H1 (cell line): ENCODE measurements around the gene RGS13. TPM values are rescaled to one million over a fixed set of nuclear protein-coding genes. Genes with fewer than 3 reads are reported as not detected.

Source experiments
- CTCF ChIA-PET: fragments of 300-600 bp; sonication (Branson Sonifier 250); formaldehyde crosslinking; loops from one replicate; lab custom pipeline; 2021; ENCODE audit not compliant: partially characterized antibody; lab: Charles Lee
- POLR2A ChIA-PET: fragments of 300-600 bp; sonication (Branson Sonifier 250); formaldehyde crosslinking; loops from one replicate; lab custom pipeline; 2021; ENCODE audit warnings: inconsistent platforms; ENCODE audit not compliant: partially characterized antibody; lab: Charles Lee
- DNase-seq, 2 experiments: peaks; one replicate each; pipeline versions ENCODE4 v3.0.0 to v3.0.0-alpha.2; 2010 to 2022; ENCODE audit warnings: low spot score in 2 of 2, low read depth in 1 of 2, mixed read lengths in 1 of 2
- FAIRE-seq: peaks from 2 replicates; lab custom pipeline; 2011; peaks lifted over from hg19 to GRCh38; lab: Jason Lieb, UNC
- H2AFZ ChIP-seq: 2 replicates; pipeline ENCODE4 v1.8.1; 2012; ENCODE audit warnings: low read length, inconsistent platforms
- H2AK5ac ChIP-seq: 2 replicates; pipeline ENCODE4 v1.6.1; 2013; ENCODE audit warnings: low read depth, low read length
- H2BK120ac ChIP-seq: replicated peaks from 2 replicates; pipeline ENCODE3; 2013; ENCODE audit warnings: low read depth, low read length, inconsistent platforms
- H2BK12ac ChIP-seq: 2 replicates; pipeline ENCODE4 v1.6.1; 2013; ENCODE audit warnings: low read depth, low read length
- H2BK15ac ChIP-seq: 2 replicates; pipeline ENCODE4 v1.6.1; 2013; ENCODE audit warnings: low read length
- H2BK20ac ChIP-seq: 2 replicates; pipeline ENCODE4 v1.6.1; 2013; ENCODE audit warnings: low read length
- H2BK5ac ChIP-seq: 2 replicates; pipeline ENCODE4 v1.6.1; 2013; ENCODE audit warnings: low read depth, low read length
- H3K14ac ChIP-seq: 2 replicates; pipeline ENCODE4 v1.6.1; 2013; ENCODE audit warnings: inconsistent platforms; ENCODE audit not compliant: insufficient read length
- H3K18ac ChIP-seq: 2 replicates; pipeline ENCODE4 v1.6.1; 2013; ENCODE audit warnings: low read length; ENCODE audit errors: extremely low read depth
- H3K23ac ChIP-seq: 2 replicates; pipeline ENCODE4 v1.6.1; 2013; ENCODE audit warnings: inconsistent platforms; ENCODE audit not compliant: insufficient read length
- H3K23me2 ChIP-seq: 2 replicates; pipeline ENCODE4 v1.6.1; 2013; ENCODE audit warnings: low read depth, low read length
- H3K27ac ChIP-seq: 2 replicates; pipeline ENCODE4 v1.6.1; 2011; ENCODE audit warnings: low read depth, low read length, inconsistent platforms
- H3K27me3 ChIP-seq, 4 experiments: replicated peaks in 1 of 4; 1 replicate in 1 of 4; 2 replicates in 3 of 4; pipeline versions ENCODE4 v1.6.1 to v1.8.1; 2011 to 2013; ENCODE audit warnings: low read length in 3 of 4, mild to moderate bottlenecking in 3 of 4, inconsistent platforms in 2 of 4, mixed read lengths in 2 of 4, moderate library complexity in 1 of 4; ENCODE audit not compliant: control insufficient read depth in 3 of 4, insufficient read depth in 3 of 4; ENCODE audit errors: extremely low read depth in 1 of 4
- H3K36me3 ChIP-seq, 4 experiments: 2 replicates each; pipeline versions ENCODE4 v1.6.1 to v1.8.1; 2011 to 2013; ENCODE audit warnings: mild to moderate bottlenecking in 4 of 4, low read length in 3 of 4, moderate library complexity in 2 of 4, control low read depth in 1 of 4, inconsistent platforms in 1 of 4; ENCODE audit not compliant: insufficient read depth in 4 of 4, control insufficient read depth in 2 of 4
- H3K4ac ChIP-seq: replicated peaks from 2 replicates; pipeline ENCODE3; 2013; ENCODE audit warnings: low read length, low read depth, mixed read lengths, inconsistent platforms; ENCODE audit not compliant: insufficient read length
- H3K4me1 ChIP-seq, 4 experiments: replicated peaks in 1 of 4; 1 replicate in 1 of 4; 2 replicates in 3 of 4; pipeline versions ENCODE4 v1.6.1 to v1.8.1; 2011 to 2013; ENCODE audit warnings: low read length in 3 of 4, inconsistent platforms in 2 of 4, mixed read lengths in 1 of 4; ENCODE audit not compliant: insufficient read depth in 4 of 4, control insufficient read depth in 3 of 4
- H3K4me2 ChIP-seq, 2 experiments: 2 replicates each; pipeline versions ENCODE4 v1.6.1 to v1.8.1; 2011 to 2013; ENCODE audit warnings: low read depth in 2 of 2, low read length in 2 of 2, control low read depth in 1 of 2, inconsistent platforms in 1 of 2, mild to moderate bottlenecking in 1 of 2; ENCODE audit not compliant: insufficient read depth in 1 of 2
- H3K4me3 ChIP-seq, 4 experiments: fragments of 200-600, 300-600 bp in 1 of 4; sonication (generic), shearing (Covaris generic), sonication (Bioruptor Twin) in 1 of 4; 2 replicates each; pipeline versions ENCODE4 v1.5.1 to v1.8.1; 2011 to 2016; ENCODE audit warnings: low read length in 4 of 4, low read depth in 3 of 4, control low read depth in 2 of 4, inconsistent platforms in 2 of 4, mild to moderate bottlenecking in 2 of 4, mixed read lengths in 1 of 4, moderate library complexity in 1 of 4; ENCODE audit not compliant: insufficient read depth in 2 of 4; ENCODE audit errors: extremely low read depth in 1 of 4
- H3K56ac ChIP-seq: replicated peaks from 2 replicates; pipeline ENCODE3; 2013; ENCODE audit warnings: low read depth, mild to moderate bottlenecking, mixed read lengths, low read length, inconsistent platforms; ENCODE audit not compliant: insufficient read length
- H3K79me1 ChIP-seq: 2 replicates; pipeline ENCODE4 v1.6.1; 2013; ENCODE audit warnings: low read depth, low read length, control low read depth
- H3K79me2 ChIP-seq, 2 experiments: 2 replicates each; pipeline versions ENCODE4 v1.6.1 to v1.8.1; 2012 to 2013; ENCODE audit warnings: low read length in 2 of 2, mild to moderate bottlenecking in 2 of 2, inconsistent platforms in 1 of 2; ENCODE audit not compliant: insufficient read depth in 2 of 2, control insufficient read depth in 1 of 2
- H3K9ac ChIP-seq, 4 experiments: replicated peaks in 1 of 4; 1 replicate in 1 of 4; 2 replicates in 3 of 4; pipeline versions ENCODE4 v1.6.1 to v1.8.1; 2011 to 2013; ENCODE audit warnings: low read depth in 3 of 4, low read length in 3 of 4, control low read depth in 2 of 4, mild to moderate bottlenecking in 2 of 4, moderate library complexity in 2 of 4, inconsistent platforms in 1 of 4; ENCODE audit errors: extremely low read depth in 1 of 4
- H3K9me3 ChIP-seq, 2 experiments: 2 replicates each; pipeline versions ENCODE4 v1.6.1 to v1.8.1; 2012 to 2013; ENCODE audit warnings: mild to moderate bottlenecking in 2 of 2, moderate library complexity in 2 of 2, control low read depth in 1 of 2, inconsistent platforms in 1 of 2, low read depth in 1 of 2, low read length in 1 of 2, mixed read lengths in 1 of 2; ENCODE audit not compliant: insufficient read depth in 2 of 2
- H4K20me1 ChIP-seq, 2 experiments: replicated peaks in 1 of 2; 2 replicates each; pipeline versions ENCODE3 to v1.8.1; 2011 to 2013; ENCODE audit warnings: inconsistent platforms in 2 of 2, low read length in 2 of 2, mild to moderate bottlenecking in 1 of 2; ENCODE audit not compliant: insufficient read depth in 2 of 2, control insufficient read depth in 1 of 2
- H4K5ac ChIP-seq: 2 replicates; pipeline ENCODE4 v1.6.1; 2013; ENCODE audit warnings: low read length, low read depth, mixed read lengths, inconsistent platforms; ENCODE audit not compliant: insufficient read length
- H4K8ac ChIP-seq: 2 replicates; pipeline ENCODE4 v1.8.0; 2013; ENCODE audit warnings: mild to moderate bottlenecking, moderate library complexity, low read length, inconsistent platforms; ENCODE audit not compliant: insufficient read depth; ENCODE audit errors: extremely low read depth
- H4K91ac ChIP-seq: replicated peaks from 2 replicates; pipeline ENCODE3; 2013; ENCODE audit warnings: low read length, mixed read lengths, inconsistent platforms; ENCODE audit not compliant: insufficient read length
- CBX8 ChIP-seq: fragments of 300-800, 300-1000 bp; sonication (generic); IDR thresholded peaks from 2 replicates; pipeline ENCODE4 v1.7.1; 2016; ENCODE audit warnings: low read depth, low read length, borderline replicate concordance
- SRF ChIP-seq: IDR thresholded peaks from 2 replicates; pipeline ENCODE4 v1.6.1; 2011; ENCODE audit warnings: mild to moderate bottlenecking, low read depth, low read length, moderate library complexity
- WGBS, 2 experiments: shearing (Covaris generic) in 1 of 2; methylation state at CpG; one replicate each; pipeline versions ENCODE4 v1.1.6 to v1.1.7; 2013 to 2015; ENCODE audit warnings: low lambda C conversion rate in 2 of 2, mixed read lengths in 2 of 2, inconsistent platforms in 1 of 2, low coverage in 1 of 2, missing lambda C conversion rate in 1 of 2; ENCODE audit not compliant: insufficient replicate concordance in 2 of 2, insufficient coverage in 1 of 2, insufficient read length in 1 of 2; ENCODE audit errors: extremely low coverage in 1 of 2, missing lambda C conversion rate in 1 of 2; 5-methylcytosine and 5-hydroxymethylcytosine counted together
- polyA plus RNA-seq, 7 experiments: library from polyadenylated mRNA; depleted of rRNA in 3 of 7; stranded (reverse) in 5 of 7; unstranded in 2 of 7; fragments of >200 nt in 5 of 7; fragments of 200-250 nt in 2 of 7; gene quantifications; 1 replicate in 5 of 7; 2 replicates in 1 of 7; 4 replicates in 1 of 7; pipeline versions ENCODE4 v1.2.1 to v1.2.3, GENCODE V29; 2011 to 2013; ENCODE audit warnings: missing spikeins in 2 of 7, mixed read lengths in 2 of 7
- total RNA-seq: library from RNA; stranded (reverse); fragmentation: NEBNext Ultra II Directional; extraction: Animal tissue kit (Norgen Biotek cat#: 25700); gene quantifications from 2 replicates; pipeline ENCODE4 v1.2.1, GENCODE V29; 2021

Gene RGS13
- total and polyA plus RNA-seq, 2 of the 8 experiments (the other 6 are each of a cell fraction or from before 2014, with no cell fraction given): not detected

- H3K56ac ChIP-seq: no peak overlapping the region
- H3K23me2 ChIP-seq: no peaks in the 10 kb centered on the region
- no peak overlapping the region for H4K91ac ChIP-seq
- FAIRE-seq (no peak), DNase-seq (no peak)
- CTCF ChIA-PET: no interaction called here
- H2BK15ac ChIP-seq: no peak overlapping the region
- H2AFZ ChIP-seq: no peak overlapping the region
- H3K27me3 ChIP-seq: no peaks in the 10 kb centered on the region
- H3K79me2 ChIP-seq: no peaks in the 10 kb centered on the region
- H3K4me1 ChIP-seq: no peaks in the 10 kb centered on the region
- no peak overlapping the region for H3K27ac ChIP-seq
- H4K5ac ChIP-seq: no peak overlapping the region
- TF ChIP-seq CBX8 (no peak), SRF (no peak)
- TF ChIP-seq, all 59 proteins: peak for 0
- Histone ChIP-seq H2AK5ac (no peak overlapping the region), H2BK20ac (no peak overlapping the region), H3K23ac (no peak overlapping the region), H3K4me3 (no peak overlapping the region), H4K20me1 (no peaks in the 10 kb centered on the region), H3K4ac (no peak overlapping the region), H3K4me2 (no peak overlapping the region), H2BK120ac (no peak overlapping the region), H3K9me3 (no peaks in the 10 kb centered on the region), H2BK12ac (no peak overlapping the region), H4K8ac (no peak overlapping the region), H3K9ac (no peak overlapping the region), H3K14ac (no peak overlapping the region), H2BK5ac (no peak overlapping the region), H3K36me3 (no peaks in the 10 kb centered on the region), H3K18ac (no peak overlapping the region), H3K79me1 (no peaks in the 10 kb centered on the region)
- WGBS, 2 experiments: 89% methylated on average over 4 of the region's 4 CpGs; no CpG with 5 or more reads in 1 of the 2 experiments
- POLR2A ChIA-PET: no interaction called here
These were observed 18.8 kb downstream of the RGS13 start for GRCh38 chr1:192654591-192655251.
